Karpas-422 (cell line): Measurements from ENCODE around the gene FAM131B. TPM values are rescaled to one million over a fixed set of nuclear protein-coding genes. Genes with fewer than 3 reads are reported as not detected.

ENCODE experiments used
- DNase-seq: peaks from one replicate; pipeline ENCODE4 v3.0.0-alpha.2; 2015
- H2AFZ ChIP-seq: fragments of 200-600 bp; sonication (generic); 2 replicates; pipeline ENCODE4 v1.6.1; 2014; ENCODE audit warnings: antibody characterized with exemption, low read length, mixed read lengths
- H3K27ac ChIP-seq: fragments of 200-600 bp; sonication (generic); 2 replicates; pipeline ENCODE4 v1.5.1; 2014; ENCODE audit warnings: mild to moderate bottlenecking, low read length, moderate library complexity
- H3K27me3 ChIP-seq: fragments of 200-600 bp; sonication (generic); 2 replicates; pipeline ENCODE4 v1.6.1; 2014; ENCODE audit warnings: low read length, mixed read lengths
- H3K36me3 ChIP-seq: fragments of 200-600 bp; sonication (generic); 2 replicates; pipeline ENCODE4 v1.6.1; 2014; ENCODE audit warnings: low read length, mixed read lengths; ENCODE audit not compliant: insufficient read depth
- H3K4me1 ChIP-seq: fragments of 200-600 bp; sonication (generic); 2 replicates; pipeline ENCODE4 v1.6.1; 2014; ENCODE audit warnings: mild to moderate bottlenecking, low read length, mixed read lengths
- H3K4me2 ChIP-seq: fragments of 200-600 bp; sonication (generic); 2 replicates; pipeline ENCODE4 v1.6.1; 2014; ENCODE audit warnings: low read length, low read depth, mild to moderate bottlenecking; ENCODE audit not compliant: poor library complexity, severe bottlenecking
- H3K4me3 ChIP-seq: fragments of 200-600 bp; sonication (generic); 2 replicates; pipeline ENCODE4 v1.5.1; 2014; ENCODE audit warnings: mild to moderate bottlenecking, antibody characterized with exemption, low read length, mixed read lengths
- H3K79me2 ChIP-seq: fragments of 200-600 bp; sonication (generic); 2 replicates; pipeline ENCODE4 v1.6.1; 2014; ENCODE audit warnings: mild to moderate bottlenecking, low read length, mixed read lengths
- H3K9ac ChIP-seq: fragments of 200-600 bp; sonication (generic); 2 replicates; pipeline ENCODE4 v1.6.0; 2014; ENCODE audit warnings: low read length
- H3K9me2 ChIP-seq: fragments of 200-600 bp; sonication (generic), shearing (Covaris generic); replicated peaks from 2 replicates; pipeline ENCODE4 v1.6.0; 2014; ENCODE audit warnings: mild to moderate bottlenecking, low read length, moderate library complexity; ENCODE audit not compliant: insufficient read depth
- H3K9me3 ChIP-seq: fragments of 300-700, 200-600 bp; sonication (generic); 2 replicates; pipeline ENCODE4 v1.6.1; 2014; ENCODE audit warnings: low read length, mixed read lengths
- H4K20me1 ChIP-seq: fragments of 200-600 bp; sonication (generic); 2 replicates; pipeline ENCODE4 v1.6.1; 2014; ENCODE audit warnings: mild to moderate bottlenecking, antibody characterized with exemption, low read length, low read depth; ENCODE audit not compliant: insufficient read depth
- total RNA-seq: library from RNA; depleted of rRNA; stranded (reverse); fragments of >200 nt; shearing (Covaris generic); gene quantifications from 2 replicates; pipeline ENCODE4 v1.2.3, GENCODE V29; 2014; ENCODE audit warnings: low replicate concordance

Gene FAM131B
- total RNA-seq, 1 experiment from 2014 or later, result 0.11 TPM

DNA sequence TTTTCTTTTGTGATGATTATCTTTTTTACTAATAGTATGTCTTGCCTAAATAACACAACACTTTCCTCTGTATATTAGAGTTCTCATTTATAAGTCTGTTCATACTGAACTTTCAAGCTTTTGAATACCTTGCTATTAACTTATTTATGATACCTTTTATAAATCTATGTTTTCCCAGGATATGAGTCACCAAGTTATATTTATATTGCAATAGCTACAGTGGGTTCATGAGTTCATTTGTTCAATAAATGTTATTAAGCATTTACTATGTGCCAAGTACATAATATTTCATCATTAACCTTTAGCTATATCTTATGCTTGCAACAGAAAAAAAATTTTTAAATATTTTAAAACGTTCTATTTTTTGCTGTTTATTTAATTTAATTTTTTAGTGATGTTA is 28.3 kb downstream of the FAM131B start:
- Histone ChIP-seq H3K27me3 (no peaks in the 10 kb centered on the region), H3K9me2 (no peaks in the 10 kb centered on the region), H3K27ac (no peak overlapping the region), H3K36me3 (no peaks in the 10 kb centered on the region), H3K4me3 (no peak overlapping the region), H3K9ac (no peak overlapping the region), H2AFZ (no peak overlapping the region), H3K9me3 (no peaks in the 10 kb centered on the region), H4K20me1 (no peaks in the 10 kb centered on the region), H3K4me2 (no peak overlapping the region), H3K4me1 (no peaks in the 10 kb centered on the region), H3K79me2 (no peaks in the 10 kb centered on the region)
- DNase-seq, result no peak

DNA sequence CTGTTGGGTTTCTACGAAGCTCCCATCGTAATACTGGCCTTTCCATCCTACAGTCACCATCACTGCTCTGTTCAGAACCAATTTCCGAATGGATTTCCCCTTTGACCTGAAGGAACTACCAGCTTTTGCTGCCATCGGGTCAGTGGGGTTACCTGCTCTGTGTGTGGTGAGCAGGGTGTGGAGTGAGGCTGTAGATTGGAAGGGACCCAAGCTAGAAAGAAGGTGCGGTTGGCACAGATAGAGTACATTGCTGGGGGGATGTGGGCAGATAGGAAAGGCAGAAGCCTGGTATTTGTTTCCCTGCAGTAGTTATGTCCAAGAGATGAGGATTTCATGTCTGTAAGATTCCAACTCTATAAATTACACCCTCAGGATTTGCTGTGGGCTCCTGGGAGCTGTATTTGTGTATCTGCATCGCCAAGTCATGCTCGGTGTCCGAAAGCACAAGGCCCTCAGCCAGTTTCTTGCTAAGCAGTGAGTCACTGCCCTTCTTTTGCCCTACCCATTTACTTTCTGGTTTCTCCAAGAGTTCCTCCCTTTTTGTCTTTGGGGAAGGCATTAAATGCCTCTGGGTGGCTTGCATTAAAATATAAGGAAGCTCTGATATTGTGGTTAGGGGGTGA is 31.2 kb downstream of the FAM131B start:
- no peaks in the 10 kb centered on the region for H4K20me1 ChIP-seq
- H3K36me3 ChIP-seq, result no peaks in the 10 kb centered on the region
- H3K9me3 ChIP-seq, result no peaks in the 10 kb centered on the region
- no peaks in the 10 kb centered on the region for H3K27me3 ChIP-seq
- no peaks in the 10 kb centered on the region for H3K4me1 ChIP-seq
- no peak overlapping the region for H2AFZ ChIP-seq
- DNase-seq, result no peak
- no peaks in the 10 kb centered on the region for H3K9me2 ChIP-seq
- H3K4me3 ChIP-seq, result no peak overlapping the region
- H3K4me2 ChIP-seq, result no peak overlapping the region
- H3K27ac ChIP-seq, result no peak overlapping the region
- H3K9ac ChIP-seq, result no peak overlapping the region
- H3K79me2 ChIP-seq, result no peaks in the 10 kb centered on the region

DNA sequence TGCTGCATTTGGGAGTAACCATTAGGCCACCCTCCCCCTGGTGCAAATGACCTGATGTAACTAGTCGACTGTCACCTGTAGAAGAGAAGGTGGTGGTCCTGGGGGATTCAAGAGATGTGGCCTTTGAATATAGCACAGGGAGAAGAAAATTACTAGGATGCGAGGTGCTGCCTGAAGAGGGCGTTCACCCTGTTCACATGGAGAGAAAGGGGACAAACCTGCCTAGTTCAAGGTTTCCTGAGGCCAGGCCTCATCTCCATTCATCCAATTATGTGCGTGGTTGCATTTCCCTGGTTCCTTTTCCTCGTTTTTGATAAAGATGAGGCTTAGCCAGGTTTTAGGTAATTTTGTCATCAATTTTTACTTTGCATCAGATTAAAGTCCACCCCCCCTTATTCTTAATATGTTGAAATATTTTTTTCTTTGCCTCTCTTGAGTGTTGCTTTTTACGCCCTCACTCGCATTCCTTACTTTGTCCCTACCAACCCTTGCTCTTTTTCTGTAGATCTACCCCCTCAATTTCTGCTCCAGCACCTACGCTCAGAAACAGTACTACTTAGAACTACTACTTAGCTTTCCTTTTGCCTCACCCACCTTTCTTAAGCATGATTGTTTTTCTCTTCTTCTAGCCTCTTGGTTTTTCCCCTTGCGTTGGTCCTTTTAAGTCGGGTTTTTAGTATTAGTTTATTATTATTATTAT is 32.9 kb downstream of the FAM131B start:
- Histone ChIP-seq H3K27ac (no peak overlapping the region), H3K36me3 (no peaks in the 10 kb centered on the region), H3K9ac (no peak overlapping the region), H3K9me3 (no peaks in the 10 kb centered on the region), H2AFZ (no peak overlapping the region), H3K4me1 (peaks cover 4% of the 10 kb centered on the region), H3K27me3 (no peaks in the 10 kb centered on the region), H4K20me1 (no peaks in the 10 kb centered on the region), H3K79me2 (no peaks in the 10 kb centered on the region), H3K4me2 (no peak overlapping the region), H3K4me3 (no peak overlapping the region), H3K9me2 (no peaks in the 10 kb centered on the region)
- no peak for DNase-seq

DNA sequence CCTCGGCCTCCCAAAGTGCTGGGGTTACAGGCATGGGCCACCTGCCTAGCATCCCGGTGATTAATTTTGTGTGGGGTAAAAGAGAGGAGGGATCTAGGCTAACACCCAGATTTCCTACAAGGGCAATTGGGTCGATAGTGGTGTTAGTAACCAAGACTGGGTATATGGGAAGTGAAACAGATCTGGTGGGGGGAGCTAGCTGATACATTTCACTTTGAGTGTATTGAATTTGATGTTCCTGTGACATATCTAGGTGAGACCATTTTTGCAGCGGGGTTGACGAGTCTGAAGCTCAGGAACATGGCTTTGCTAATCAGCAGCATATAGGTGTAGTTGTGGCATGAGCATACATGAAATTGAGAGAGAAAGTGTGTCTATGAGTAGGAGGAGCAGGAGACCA is 34.6 kb downstream of the FAM131B start:
- no peak overlapping the region for H3K4me3 ChIP-seq
- no peaks in the 10 kb centered on the region for H3K79me2 ChIP-seq
- no peaks in the 10 kb centered on the region for H3K9me2 ChIP-seq
- H3K9me3 ChIP-seq, result no peaks in the 10 kb centered on the region
- H3K27me3 ChIP-seq, result no peaks in the 10 kb centered on the region
- no peak overlapping the region for H3K9ac ChIP-seq
- H3K4me1 ChIP-seq, result peaks cover 4% of the 10 kb centered on the region
- no peak overlapping the region for H3K4me2 ChIP-seq
- H2AFZ ChIP-seq, result no peak overlapping the region
- DNase-seq, result no peak
- H3K36me3 ChIP-seq, result no peaks in the 10 kb centered on the region
- no peak overlapping the region for H3K27ac ChIP-seq
- no peaks in the 10 kb centered on the region for H4K20me1 ChIP-seq

DNA sequence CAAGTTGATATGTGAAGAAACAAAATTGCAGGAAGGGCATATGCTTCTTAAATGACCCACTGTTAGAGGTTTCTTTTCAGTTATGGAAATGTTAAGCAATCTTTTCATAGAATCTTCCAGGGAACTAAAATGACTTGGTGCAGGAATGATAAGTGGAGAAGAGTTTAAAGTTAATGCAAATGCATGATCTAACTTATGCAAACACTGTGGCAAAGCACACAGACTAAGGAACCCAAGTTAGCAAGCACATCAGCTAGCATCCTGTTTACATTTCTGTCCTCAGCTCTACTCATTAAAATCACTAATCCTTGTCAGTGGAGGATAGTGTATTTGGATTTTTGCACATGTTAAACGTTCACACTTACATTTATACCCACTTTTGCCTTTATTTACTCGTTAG is 37.3 kb downstream of the FAM131B start:
- Histone ChIP-seq H3K4me1 (peaks cover 4% of the 10 kb centered on the region), H3K9ac (no peak overlapping the region), H3K4me3 (no peak overlapping the region), H3K36me3 (no peaks in the 10 kb centered on the region), H3K9me2 (no peaks in the 10 kb centered on the region), H3K27ac (no peak overlapping the region), H3K27me3 (no peaks in the 10 kb centered on the region), H3K79me2 (no peaks in the 10 kb centered on the region), H3K9me3 (no peaks in the 10 kb centered on the region), H4K20me1 (no peaks in the 10 kb centered on the region), H2AFZ (no peak overlapping the region), H3K4me2 (no peak overlapping the region)
- no peak for DNase-seq

DNA sequence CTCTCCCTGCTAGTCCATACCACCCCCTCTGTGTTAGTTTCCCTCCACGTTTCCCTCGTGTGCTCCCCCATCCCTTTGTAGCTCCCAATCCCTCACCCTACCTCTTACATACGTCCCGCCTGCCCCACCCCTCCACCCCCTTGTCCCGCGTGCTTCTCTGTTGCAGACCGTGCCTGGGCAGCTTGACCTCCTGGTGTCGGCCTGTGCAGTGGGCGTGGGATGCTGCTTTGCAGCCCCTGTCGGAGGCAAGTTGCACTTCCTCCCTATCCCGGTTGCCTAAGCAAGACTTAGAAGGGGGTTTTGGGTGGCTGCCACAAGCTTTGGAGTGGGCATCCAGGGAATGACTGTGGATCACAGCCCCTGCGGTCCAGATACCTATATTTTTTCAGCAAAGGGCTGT is 38.9 kb downstream of the FAM131B start:
- Histone ChIP-seq H3K9me2 (no peaks in the 10 kb centered on the region), H3K4me3 (no peak overlapping the region), H3K27me3 (no peaks in the 10 kb centered on the region), H4K20me1 (no peaks in the 10 kb centered on the region), H3K9me3 (no peaks in the 10 kb centered on the region), H2AFZ (no peak overlapping the region), H3K36me3 (no peaks in the 10 kb centered on the region), H3K79me2 (no peaks in the 10 kb centered on the region), H3K9ac (no peak overlapping the region), H3K4me2 (no peak overlapping the region), H3K4me1 (peaks cover 4% of the 10 kb centered on the region), H3K27ac (no peak overlapping the region)
- DNase-seq, result no peak

DNA sequence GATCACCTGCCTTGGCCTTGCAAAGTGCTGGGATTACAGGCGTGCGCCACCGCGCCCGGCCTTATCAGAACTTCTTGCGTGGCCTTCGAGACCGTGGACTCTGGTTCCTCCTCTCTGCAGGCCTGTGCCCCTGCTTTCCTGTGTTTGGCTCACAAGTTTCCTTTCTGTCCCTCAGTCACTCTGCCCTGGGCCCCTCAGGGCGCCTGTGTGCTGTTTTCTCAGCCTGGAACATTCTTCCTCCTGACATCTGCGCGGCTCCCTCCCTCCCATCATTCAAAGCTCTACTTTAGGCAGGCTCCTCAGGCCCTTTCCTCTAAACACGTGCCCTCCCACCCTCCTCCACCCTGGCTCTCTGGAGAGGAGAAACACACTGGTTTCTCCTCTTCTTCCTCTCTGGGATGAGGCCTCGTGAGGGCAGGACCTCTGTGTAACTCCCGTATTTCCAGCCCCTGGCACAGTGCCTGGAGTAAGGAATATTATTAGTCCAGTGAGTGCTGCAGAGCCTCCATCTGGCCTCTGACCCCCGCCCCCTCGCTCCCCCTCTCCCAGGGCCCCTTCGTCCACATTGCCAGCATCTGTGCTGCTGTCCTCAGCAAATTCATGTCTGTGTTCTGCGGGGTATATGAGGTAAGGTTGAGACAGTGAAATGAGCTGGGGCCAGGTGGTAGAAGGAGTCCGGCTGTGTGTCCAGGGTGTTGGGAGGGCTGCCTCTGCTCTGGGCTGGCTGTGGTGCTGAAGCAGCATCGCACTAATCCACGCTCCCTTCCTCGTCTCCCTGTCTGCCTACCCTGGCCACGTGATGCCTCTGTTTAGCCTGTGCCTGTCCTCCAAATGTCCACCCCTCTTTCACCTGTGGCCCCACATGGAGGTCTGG is 39.5 kb downstream of the FAM131B start:
- Histone ChIP-seq H3K9me2 (no peaks in the 10 kb centered on the region), H3K9ac (no peak overlapping the region), H3K4me3 (no peak overlapping the region), H2AFZ (no peak overlapping the region), H3K9me3 (no peaks in the 10 kb centered on the region), H3K36me3 (no peaks in the 10 kb centered on the region), H3K27ac (no peak overlapping the region), H3K27me3 (no peaks in the 10 kb centered on the region), H4K20me1 (no peaks in the 10 kb centered on the region), H3K79me2 (no peaks in the 10 kb centered on the region), H3K4me2 (no peak overlapping the region), H3K4me1 (peaks cover 4% of the 10 kb centered on the region)
- no peak for DNase-seq

DNA sequence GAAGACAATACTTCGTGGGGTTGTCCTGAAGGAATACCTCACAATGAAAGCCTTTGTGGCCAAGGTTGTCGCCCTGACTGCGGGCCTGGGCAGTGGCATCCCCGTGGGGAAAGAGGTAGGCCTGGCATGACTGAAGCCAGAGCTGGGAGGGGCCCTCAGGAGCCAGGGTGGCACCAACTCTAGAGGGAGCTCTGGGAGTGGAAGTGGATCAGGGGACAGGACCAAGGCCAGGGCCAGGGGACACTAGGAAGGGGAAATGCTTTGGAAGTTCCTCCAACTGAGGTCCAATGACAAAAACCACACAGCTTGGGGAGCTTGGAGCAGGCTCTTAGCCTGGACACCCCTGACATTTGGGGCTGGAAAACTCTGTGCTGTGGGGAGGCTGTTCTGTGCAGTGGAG is 40.8 kb downstream of the FAM131B start:
- Histone ChIP-seq H3K4me3 (no peak overlapping the region), H3K79me2 (no peaks in the 10 kb centered on the region), H3K27ac (no peak overlapping the region), H3K4me2 (no peak overlapping the region), H3K36me3 (no peaks in the 10 kb centered on the region), H3K4me1 (peaks cover 4% of the 10 kb centered on the region), H3K9me3 (no peaks in the 10 kb centered on the region), H3K27me3 (no peaks in the 10 kb centered on the region), H3K9ac (no peak overlapping the region), H4K20me1 (no peaks in the 10 kb centered on the region), H3K9me2 (no peaks in the 10 kb centered on the region), H2AFZ (no peak overlapping the region)
- DNase-seq, result no peak
